ENCODE measurements around the gene ZNF568.
A peak's percentile ranks its signal among the peaks of the same experiment; 100 is the strongest.

ZNF568 gene

GRCh38 chr19:36915992-36916830 lies at the start of gene ZNF568, which contains the start of gene ZNF829:
Gene ZNF568 (plus strand): TSS chr19:36916332. CDS start chr19:36922771, 6,439 bp downstream.
Gene ZNF829 (minus strand): TSS chr19:36916291. CDS start chr19:36915167, 1,124 bp downstream.
- DNase-seq: peak; percentile 93

- DNase-seq: no peak
Measured at GRCh38 chr19:36876993-36877938, 38.9 kb upstream of the ZNF568 start.

- no peak for DNase-seq
Measured at GRCh38 chr19:36891768-36892357, 24.3 kb upstream of the ZNF568 start.

GRCh38 chr19:36894849-36895383 lies 21.2 kb upstream of the ZNF568 start:
- no peak for DNase-seq

GRCh38 chr19:36898422-36898821 lies 17.7 kb upstream of the ZNF568 start:
- no peak for DNase-seq

- DNase-seq: peak; percentile 21 to 24
Measured at GRCh38 chr19:36916991-36917390, 859 bp downstream of the ZNF568 start.

- DNase-seq: no peak
Measured at GRCh38 chr19:36918090-36918489, 2.0 kb downstream of the ZNF568 start.

GRCh38 chr19:36931684-36932083 lies 15.6 kb downstream of the ZNF568 start:
- no peak for DNase-seq

- no peak for DNase-seq
Measured at GRCh38 chr19:36939153-36939552, 23.0 kb downstream of the ZNF568 start.

GRCh38 chr19:36950335-36951119 lies 34.4 kb downstream of the ZNF568 start:
- no peak for DNase-seq

- no peak for DNase-seq
Measured at GRCh38 chr19:36962346-36962745, 46.2 kb downstream of the ZNF568 start.

GRCh38 chr19:36963280-36963679 lies 47.1 kb downstream of the ZNF568 start:
- no peak for DNase-seq

GRCh38 chr19:36972571-36972970 lies 56.4 kb downstream of the ZNF568 start:
- no peak for DNase-seq

- DNase-seq: peak; percentile 85
Measured at GRCh38 chr19:36973021-36973843, 57.1 kb downstream of the ZNF568 start.

- no peak for DNase-seq
Measured at GRCh38 chr19:36973844-36974195, 57.7 kb downstream of the ZNF568 start.

- DNase-seq: no peak
Measured at GRCh38 chr19:36986131-36986530, 70.0 kb downstream of the ZNF568 start.

GRCh38 chr19:36986601-36987000 lies 70.5 kb downstream of the ZNF568 start:
- no peak for DNase-seq

GRCh38 chr19:36987091-36987490 lies 71.0 kb downstream of the ZNF568 start:
- no peak for DNase-seq

- DNase-seq: no peak
Measured at GRCh38 chr19:36997152-36997842, 81.2 kb downstream of the ZNF568 start.

- DNase-seq: no peak
Measured at GRCh38 chr19:36997843-36998235, 81.7 kb downstream of the ZNF568 start.

- DNase-seq: no peak
Measured at GRCh38 chr19:36999313-36999712, 83.2 kb downstream of the ZNF568 start.
